Mesothelial cell of epicardium (in vitro differentiated cells): ENCODE results near the gene DDIT3. TPM values are rescaled to one million over a fixed set of nuclear protein-coding genes. Genes with fewer than 3 reads are reported as not detected.

Source experiments
- DNase-seq, 2 experiments: peaks; one replicate each; pipeline ENCODE4 v3.0.0; 2021; ENCODE audit warnings: low spot score in 2 of 2; ENCODE audit not compliant: unreplicated experiment in 2 of 2
- H3K27ac Mint-ChIP-seq: 2 replicates; pipeline ENCODE4 v1.8.0; 2021; ENCODE audit warnings: mixed read lengths
- H3K27me3 Mint-ChIP-seq: 2 replicates; pipeline ENCODE4 v1.8.0; 2021; ENCODE audit warnings: low read depth, mixed read lengths
- H3K36me3 Mint-ChIP-seq: 2 replicates; pipeline ENCODE4 v1.8.0; 2021; ENCODE audit warnings: mixed read lengths
- H3K4me1 Mint-ChIP-seq: 2 replicates; pipeline ENCODE4 v1.8.0; 2021; ENCODE audit warnings: mixed read lengths
- H3K4me3 Mint-ChIP-seq: 2 replicates; pipeline ENCODE4 v1.8.0; 2021; ENCODE audit warnings: mild to moderate bottlenecking, moderate library complexity, mixed read lengths
- H3K9me3 Mint-ChIP-seq: 2 replicates; pipeline ENCODE4 v1.8.0; 2021; ENCODE audit warnings: mixed read lengths
- CTCF ChIP-seq: fragments of 200-600 bp; sonication (generic); IDR thresholded peaks from one replicate; pipeline ENCODE4 v1.5.0; 2021; ENCODE audit warnings: antibody characterized with exemption; ENCODE audit not compliant: unreplicated experiment
- total RNA-seq: library from RNA; stranded (reverse); gene quantifications from 3 replicates; pipeline ENCODE4 v1.2.1, GENCODE V29; 2021

The DDIT3 gene
- total RNA-seq, 1 donor from 2014 or later: 15.6 TPM

DNA sequence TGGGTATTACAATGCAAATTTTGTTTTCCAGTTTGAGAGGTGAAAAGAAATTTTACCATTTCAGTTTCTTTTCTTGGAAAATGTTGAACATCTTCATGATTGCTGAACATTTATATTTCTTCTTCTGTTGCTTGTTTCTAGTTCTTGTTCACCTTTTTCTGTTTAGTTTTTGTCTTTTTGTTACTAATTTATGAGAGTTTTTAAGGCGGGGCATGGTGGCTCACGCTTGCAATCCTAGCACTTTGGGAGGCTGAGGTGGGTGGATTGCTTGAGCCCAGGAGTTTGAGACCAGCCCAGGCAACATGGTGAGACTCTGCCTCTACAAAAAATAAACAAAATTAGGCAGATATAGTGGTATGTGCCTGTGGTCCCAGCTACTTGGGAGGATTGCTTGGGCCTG lies 40.2 kb upstream of the DDIT3 start:
- Mint-ChIP-seq H3K27ac (no peak overlapping the region), H3K4me1 (no peaks in the 10 kb centered on the region), H3K27me3 (peaks cover 48% of the 10 kb centered on the region)

DNA sequence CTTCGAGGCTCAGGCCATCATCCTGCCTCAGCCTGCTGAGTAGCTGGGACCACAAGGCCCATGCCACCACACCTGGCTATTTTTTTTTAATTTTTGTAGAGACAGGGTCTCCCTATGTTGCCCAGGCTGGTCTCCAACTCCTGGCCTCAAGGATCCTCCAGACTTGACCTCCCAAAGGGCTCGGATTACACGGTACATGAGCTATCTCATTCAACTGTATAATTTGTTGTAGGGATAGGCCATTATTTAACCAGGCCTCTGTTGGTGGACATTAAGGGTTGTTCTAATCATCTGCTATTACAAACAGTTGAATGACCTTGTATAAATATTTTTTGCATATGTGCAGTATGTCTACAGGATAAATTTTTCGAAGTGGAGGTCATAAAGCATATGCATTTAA lies 38.5 kb upstream of the DDIT3 start:
- H3K27ac Mint-ChIP-seq: no peak overlapping the region
- peaks cover 49% of the 10 kb centered on the region for H3K27me3 Mint-ChIP-seq
- TF ChIP-seq CTCF: no peak
- no peaks in the 10 kb centered on the region for H3K36me3 Mint-ChIP-seq
- H3K9me3 Mint-ChIP-seq: no peaks in the 10 kb centered on the region
- DNase-seq: no peak
- H3K4me3 Mint-ChIP-seq: no peak overlapping the region
- H3K4me1 Mint-ChIP-seq: peaks cover 2% of the 10 kb centered on the region

More for the DNA sequence above, 40.2 kb upstream of the DDIT3 start:
- no peak overlapping the region for H3K4me3 Mint-ChIP-seq
- no peaks in the 10 kb centered on the region for H3K36me3 Mint-ChIP-seq
- TF ChIP-seq CTCF: no peak
- H3K9me3 Mint-ChIP-seq: no peaks in the 10 kb centered on the region
- no peak for DNase-seq

DNA sequence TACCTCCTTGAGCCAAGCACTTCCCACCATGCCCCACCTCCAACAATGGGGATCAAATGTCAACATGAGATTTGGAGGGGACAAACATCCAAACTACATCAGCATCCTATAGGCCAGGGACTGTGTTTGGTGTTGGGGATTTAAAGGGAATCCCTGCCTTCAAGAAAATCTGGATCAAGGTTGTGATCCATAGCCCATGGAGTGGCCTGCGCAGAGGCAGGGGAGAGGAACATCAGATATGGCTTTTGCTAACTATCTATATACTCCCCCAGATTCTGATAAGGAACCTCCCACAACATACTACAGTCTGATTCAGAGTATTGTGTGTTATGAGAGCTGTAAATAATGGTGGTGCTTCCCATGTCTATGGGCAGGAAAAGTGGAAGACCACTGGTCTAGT lies 34.6 kb upstream of the DDIT3 start:
- Mint-ChIP-seq H3K4me1 (peaks cover 5% of the 10 kb centered on the region), H3K36me3 (no peaks in the 10 kb centered on the region), H3K9me3 (no peaks in the 10 kb centered on the region), H3K27me3 (peaks cover 57% of the 10 kb centered on the region), H3K27ac (no peak overlapping the region), H3K4me3 (no peak overlapping the region)
- no peak for TF ChIP-seq CTCF
- DNase-seq: no peak

DNA sequence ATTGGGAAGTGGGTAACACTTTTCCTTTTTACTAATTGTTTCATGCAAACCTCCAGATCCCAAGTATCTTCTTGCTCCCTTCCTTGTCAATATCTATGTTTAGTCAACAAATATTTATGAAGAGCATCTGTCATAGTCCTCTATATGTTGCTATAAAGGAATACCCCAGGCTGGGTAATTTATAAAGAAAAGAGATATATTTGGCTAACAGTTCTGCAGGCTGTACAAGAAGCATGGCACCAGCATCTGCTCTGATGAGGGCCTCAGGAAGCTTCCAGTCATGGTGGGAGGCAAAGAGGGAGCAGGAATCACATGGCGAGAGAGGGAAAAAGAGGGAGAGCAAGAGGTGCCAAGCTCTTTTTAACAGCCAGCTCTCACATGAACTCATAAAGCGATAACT lies 34.1 kb upstream of the DDIT3 start:
- Mint-ChIP-seq H3K36me3 (no peaks in the 10 kb centered on the region), H3K27ac (no peak overlapping the region), H3K4me1 (peaks cover 5% of the 10 kb centered on the region), H3K9me3 (no peaks in the 10 kb centered on the region), H3K27me3 (peaks cover 59% of the 10 kb centered on the region), H3K4me3 (no peak overlapping the region)
- TF ChIP-seq CTCF: no peak
- no peak for DNase-seq

- peaks cover 5% of the 10 kb centered on the region for H3K4me1 Mint-ChIP-seq
- no peak overlapping the region for H3K4me3 Mint-ChIP-seq
- no peaks in the 10 kb centered on the region for H3K9me3 Mint-ChIP-seq
- no peak overlapping the region for H3K27ac Mint-ChIP-seq
- H3K36me3 Mint-ChIP-seq: no peaks in the 10 kb centered on the region
- TF ChIP-seq CTCF: no peak
- H3K27me3 Mint-ChIP-seq: peaks cover 67% of the 10 kb centered on the region
- DNase-seq: no peak
Measured at GRCh38 chr12:57553343-57554202, 33.3 kb upstream of the DDIT3 start.
